PC-3 (cell line): ENCODE results near the gene LRP1B. TPM values are rescaled to one million over a fixed set of nuclear protein-coding genes. Genes with fewer than 3 reads are reported as not detected.

Experiments used
- ATAC-seq: fragments of 200-7000 bp; cut with Tn5 transposase; 2 replicates; pipeline ENCODE4 v1.9.1; 2020; ENCODE audit warnings: mild to moderate bottlenecking, moderate library complexity
- BruUV-seq: library from RNA; stranded (reverse); fragments of 400-500 nt; replicated peaks from 2 replicates; lab custom pipeline; 2021; lab: Mats Ljungman, UMichigan
- CTCF ChIA-PET: fragments of 300-600 bp; sonication (Branson Sonifier 250); formaldehyde crosslinking; loops from one replicate; lab custom pipeline; 2022; ENCODE audit warnings: antibody characterized with exemption; lab: Charles Lee
- POLR2A ChIA-PET: fragments of 300-600 bp; sonication (Branson Sonifier 250); formaldehyde crosslinking; loops from one replicate; lab custom pipeline; 2022; ENCODE audit warnings: antibody characterized with exemption; ENCODE audit not compliant: unreplicated experiment; lab: Charles Lee
- DNase-seq: peaks from one replicate; pipeline ENCODE4 v3.0.0-alpha.2; 2015
- H2AFZ ChIP-seq: fragments of 300-600 bp; sonication (generic); 2 replicates; pipeline ENCODE4 v1.6.0; 2016; ENCODE audit warnings: antibody characterized with exemption, low read length
- H3F3A ChIP-seq: fragments of 300-600 bp; sonication (generic); one replicate; pipeline ENCODE4 v1.6.0; 2017; ENCODE audit warnings: antibody characterized with exemption, low read length, control low read depth, mild to moderate bottlenecking; ENCODE audit not compliant: unreplicated experiment
- H3K27ac ChIP-seq: fragments of 300-600 bp; sonication (generic); 2 replicates; pipeline ENCODE4 v1.5.1; 2016; ENCODE audit warnings: mild to moderate bottlenecking, low read length
- H3K27me3 ChIP-seq: fragments of 300-600 bp; sonication (generic); 2 replicates; pipeline ENCODE4 v1.6.1; 2016; ENCODE audit warnings: low read length, mixed read lengths
- H3K36me3 ChIP-seq: fragments of 300-600 bp; sonication (generic); 2 replicates; pipeline ENCODE4 v1.6.1; 2016; ENCODE audit warnings: low read depth, mixed run types, low read length, mixed read lengths
- H3K4me1 ChIP-seq: fragments of 300-600 bp; sonication (generic); 2 replicates; pipeline ENCODE4 v1.5.1; 2016; ENCODE audit warnings: low read length; ENCODE audit not compliant: insufficient read depth
- H3K4me2 ChIP-seq: fragments of 300-600 bp; sonication (generic); 2 replicates; pipeline ENCODE4 v1.6.0; 2016; ENCODE audit warnings: low read length
- H3K4me3 ChIP-seq: fragments of 300-600 bp; sonication (generic); 2 replicates; pipeline ENCODE4 v1.5.1; 2016; ENCODE audit warnings: mild to moderate bottlenecking, low read length, mixed read lengths
- H3K79me2 ChIP-seq: fragments of 300-600 bp; sonication (generic); 2 replicates; pipeline ENCODE4 v1.6.1; 2017; ENCODE audit warnings: low read length, mixed read lengths
- H3K9ac ChIP-seq: fragments of 300-600 bp; sonication (generic); 2 replicates; pipeline ENCODE4 v1.6.0; 2016; ENCODE audit warnings: mild to moderate bottlenecking, low read length
- H3K9me2 ChIP-seq: fragments of 300-600 bp; sonication (generic); replicated peaks from 2 replicates; pipeline ENCODE4 v1.6.1; 2016; ENCODE audit warnings: mixed run types, low read length, mixed read lengths
- H3K9me3 ChIP-seq: fragments of 300-600 bp; sonication (generic); 2 replicates; pipeline ENCODE4 v1.6.1; 2016; ENCODE audit warnings: low read length, mixed read lengths
- H4K20me1 ChIP-seq: fragments of 300-600 bp; sonication (generic); 2 replicates; pipeline ENCODE4 v1.6.1; 2016; ENCODE audit warnings: low read length, mixed read lengths
- CTCF ChIP-seq: fragments of 300-600 bp; sonication (generic); conservative IDR thresholded peaks from 2 replicates; pipeline ENCODE4 v1.5.1; 2017; ENCODE audit warnings: antibody characterized with exemption, low read depth, mild to moderate bottlenecking, low read length
- EZH2 ChIP-seq: fragments of 300-600 bp; sonication (generic); IDR thresholded peaks from one replicate; pipeline ENCODE4 v1.6.1; 2017; ENCODE audit warnings: antibody characterized with exemption, mild to moderate bottlenecking, low read length; ENCODE audit not compliant: unreplicated experiment
- EZH2phosphoT487 ChIP-seq: fragments of 300-600 bp; sonication (generic); IDR thresholded peaks from 2 replicates; pipeline ENCODE4 v1.6.1; 2018; ENCODE audit warnings: mild to moderate bottlenecking, antibody characterized with exemption, low read length, borderline replicate concordance
- intact Hi-C: fragments of 100-400 bp; cut with micrococcal nuclease; formaldehyde crosslinking; loops from 2 replicates; pipeline ENCODE4 v1.9.0; 2023
- total RNA-seq: library from RNA; depleted of rRNA; stranded (reverse); fragments of >200 nt; gene quantifications from 2 replicates; pipeline ENCODE4 v1.2.3, GENCODE V29; 2014

Gene LRP1B
- total RNA-seq, 1 experiment from 2014 or later, result 0.04 TPM

GRCh38 chr2:140667203-140667602, 1463.6 kb downstream of the LRP1B start:
- TF ChIP-seq CTCF (no peak), EZH2phosphoT487 (no peak), EZH2 (no peak)
- no peak overlapping the region for H3K4me3 ChIP-seq
- H2AFZ ChIP-seq, result no peak overlapping the region
- H3K27ac ChIP-seq, result no peak overlapping the region
- ATAC-seq, result no peak
- H3K4me1 ChIP-seq, result no peaks in the 10 kb centered on the region
- H3K79me2 ChIP-seq, result no peaks in the 10 kb centered on the region
- H3K9ac ChIP-seq, result no peak overlapping the region
- no peaks in the 10 kb centered on the region for H3F3A ChIP-seq
- intact Hi-C loops, result no loop called here
- DNase-seq, result no peak
- no peaks in the 10 kb centered on the region for H3K9me3 ChIP-seq
- H4K20me1 ChIP-seq, result no peaks in the 10 kb centered on the region
- no peaks in the 10 kb centered on the region for H3K36me3 ChIP-seq
- BruUV-seq, result no TSS peak
- H3K4me2 ChIP-seq, result no peak overlapping the region
- H3K9me2 ChIP-seq, result no peaks in the 10 kb centered on the region
- CTCF ChIA-PET, result no interaction called here
- H3K27me3 ChIP-seq, result no peaks in the 10 kb centered on the region
- POLR2A ChIA-PET, result no interaction called here

GRCh38 chr2:140662504-140662903, 1468.3 kb downstream of the LRP1B start:
- no peaks in the 10 kb centered on the region for H3K9me3 ChIP-seq
- no peak for TF ChIP-seq CTCF
- no peak for TF ChIP-seq EZH2phosphoT487
- no peak for TF ChIP-seq EZH2
- ATAC-seq, result no peak

GRCh38 chr2:140658760-140659692, 1471.8 kb downstream of the LRP1B start:
- peak; percentile 61 for ATAC-seq
- H3K79me2 ChIP-seq, result no peaks in the 10 kb centered on the region
- POLR2A ChIA-PET, result no interaction called here
- H4K20me1 ChIP-seq, result no peaks in the 10 kb centered on the region
- peak; percentile 41 for DNase-seq
- no peak overlapping the region for H3K4me3 ChIP-seq
- no peaks in the 10 kb centered on the region for H3K9me3 ChIP-seq
- H3K27ac ChIP-seq, result peak overlapping the region; percentile 12; the same call in 1 of the 2 replicates
- no peaks in the 10 kb centered on the region for H3K36me3 ChIP-seq
- no peaks in the 10 kb centered on the region for H3F3A ChIP-seq
- H3K9me2 ChIP-seq, result no peaks in the 10 kb centered on the region
- H3K9ac ChIP-seq, result no peak overlapping the region
- CTCF ChIA-PET, result no interaction called here
- TF ChIP-seq EZH2, result no peak
- no peak for TF ChIP-seq CTCF
- TF ChIP-seq EZH2phosphoT487, result no peak
- H3K27me3 ChIP-seq, result no peaks in the 10 kb centered on the region
- peak overlapping the region; percentile 27 for H3K4me2 ChIP-seq
- peaks cover 31% of the 10 kb centered on the region for H3K4me1 ChIP-seq
- intact Hi-C loops, result loop anchor here (5.0 to 10.0 kb wide), 3 partner anchors 156 to 484 kb away; no protein-coding TSS in a partner anchor
- H2AFZ ChIP-seq, result peak overlapping the region; percentile 49
- no TSS peak for BruUV-seq

More at GRCh38 chr2:140662504-140662903, 1468.3 kb downstream of the LRP1B start:
- Histone ChIP-seq H3K4me2 (no peak overlapping the region), H3K79me2 (no peaks in the 10 kb centered on the region), H4K20me1 (no peaks in the 10 kb centered on the region), H2AFZ (no peak overlapping the region), H3K36me3 (no peaks in the 10 kb centered on the region), H3F3A (no peaks in the 10 kb centered on the region), H3K4me1 (peaks cover 18% of the 10 kb centered on the region), H3K4me3 (no peak overlapping the region), H3K27ac (no peak overlapping the region), H3K27me3 (no peaks in the 10 kb centered on the region), H3K9ac (no peak overlapping the region), H3K9me2 (no peaks in the 10 kb centered on the region)
- intact Hi-C loops, result no loop called here
- ChIA-PET POLR2A (no interaction called here), CTCF (no interaction called here)
- no peak for DNase-seq
- BruUV-seq, result no TSS peak
